Measurements from ENCODE around the gene DPH5. TPM values are rescaled to one million over a fixed set of nuclear protein-coding genes. Genes with fewer than 3 reads are reported as not detected.

DPH5 gene
- total and polyA plus RNA-seq, 10 of the 15 experiments (the other 5 are each of a cell fraction or from before 2014, with no cell fraction given), result 44.1 to 95.7 (median 66.4) TPM

- H3K4me3 ChIP-seq, result no peak overlapping the region
- in situ Hi-C loops (cut with MboI), result no loop called here
- no TSS peak for BruUV-seq (replicated peaks)
Measured at GRCh38 chr1:100989306-100990077, 36.1 kb downstream of the DPH5 start.

More at GRCh38 chr1:100989306-100990077, 36.1 kb downstream of the DPH5 start:
- intact Hi-C loops (cut with micrococcal nuclease; ENCODE audit: unreplicated experiment), result no loop called here
- ATAC-seq (no peak), DNase-seq (ENCODE audit: low read depth, low spot score) (no peak), FAIRE-seq (no peak)
- no peak overlapping the region for H3K27ac ChIP-seq (ENCODE audit: control insufficient read depth, insufficient read depth)
- H3K9me3 ChIP-seq (replicated peaks; ENCODE audit: control insufficient read depth, insufficient read depth, low read length), result no peaks in the 10 kb centered on the region
- no peak for TF ChIP-seq CREM (IDR thresholded peaks at IDR 0.05; ENCODE audit: low read depth)
- TF ChIP-seq ATF2 (IDR thresholded peaks at IDR 0.05; ENCODE audit: low read length), result no peak
- TF ChIP-seq WRNIP1 (IDR thresholded peaks at IDR 0.05; ENCODE audit: borderline replicate concordance, low read depth, low read length), result no peak
- no peak for TF ChIP-seq NFYB (IDR thresholded peaks at IDR 0.05; ENCODE audit: insufficient read depth, low read depth, low read length)
- no peak for TF ChIP-seq STAT3 (IDR thresholded peaks at IDR 0.05; ENCODE audit: low read depth, low read length)
- TF ChIP-seq HCFC1 (IDR thresholded peaks at IDR 0.05; ENCODE audit: low read length), result no peak
- no peak for TF ChIP-seq ZSCAN29 (IDR thresholded peaks at IDR 0.05)
- TF ChIP-seq NFYA (IDR thresholded peaks at IDR 0.05; ENCODE audit: borderline replicate concordance, low read depth, low read length), result no peak
- TF ChIP-seq, protein P1, sequence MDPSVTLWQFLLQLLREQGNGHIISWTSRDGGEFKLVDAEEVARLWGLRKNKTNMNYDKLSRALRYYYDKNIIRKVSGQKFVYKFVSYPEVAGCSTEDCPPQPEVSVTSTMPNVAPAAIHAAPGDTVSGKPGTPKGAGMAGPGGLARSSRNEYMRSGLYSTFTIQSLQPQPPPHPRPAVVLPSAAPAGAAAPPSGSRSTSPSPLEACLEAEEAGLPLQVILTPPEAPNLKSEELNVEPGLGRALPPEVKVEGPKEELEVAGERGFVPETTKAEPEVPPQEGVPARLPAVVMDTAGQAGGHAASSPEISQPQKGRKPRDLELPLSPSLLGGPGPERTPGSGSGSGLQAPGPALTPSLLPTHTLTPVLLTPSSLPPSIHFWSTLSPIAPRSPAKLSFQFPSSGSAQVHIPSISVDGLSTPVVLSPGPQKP (IDR thresholded peaks at IDR 0.05; ENCODE audit: low read depth, low read length), result no peak
- no peak for TF ChIP-seq ATF7 (IDR thresholded peaks at IDR 0.05; ENCODE audit: low read depth)
- TF ChIP-seq SPI1 (IDR thresholded peaks at IDR 0.05; ENCODE audit: borderline replicate concordance, insufficient read depth, low read depth, low read length), result no peak
- TF ChIP-seq POLR2AphosphoS5 (IDR thresholded peaks at IDR 0.05; ENCODE audit: low read length), result no peak
- no peak for TF ChIP-seq POLR2AphosphoS2 (IDR thresholded peaks at IDR 0.05; ENCODE audit: low read depth, low read length)
- H3K4me2 ChIP-seq (ENCODE audit: control insufficient read depth, insufficient read depth), result no peak overlapping the region
- H4K20me1 ChIP-seq (ENCODE audit: control insufficient read depth, insufficient read depth), result no peaks in the 10 kb centered on the region
- ChIA-PET POLR2A (interaction anchor here (0.7 kb wide), 1 partner anchor 650 kb away, joined by 3 read pairs; no protein-coding TSS in a partner anchor), RAD21 (ENCODE audit: unreplicated experiment) (interaction anchor here (1.7 to 2.3 kb wide), 2 partner anchors 246 to 249 kb away, joined by 4 to 6 read pairs; no protein-coding TSS in a partner anchor), SMC1A (ENCODE audit: uncharacterized antibody, unreplicated experiment) (interaction anchor here (1.2 to 2.3 kb wide), 4 partner anchors 10 to 299 kb away, joined by 3 to 8 read pairs (median 4); no protein-coding TSS in a partner anchor), CTCF (interaction anchor here (1.1 to 1.7 kb wide), 3 partner anchors 22 to 249 kb away, joined by 3 to 8 read pairs (median 4); no protein-coding TSS in a partner anchor)
- H3K27me3 ChIP-seq (replicated peaks in 1 of 2; ENCODE audit: control insufficient read depth in 2 of 2, insufficient read depth in 2 of 2, low read length in 1 of 2), result no peaks in the 10 kb centered on the region
- no peaks in the 10 kb centered on the region for H3K79me2 ChIP-seq (ENCODE audit: control insufficient read depth, insufficient read depth, low read length)
- H2AFZ ChIP-seq (ENCODE audit: control insufficient read depth, low read depth, low read length), result no peak overlapping the region
- no peak overlapping the region for H3K9ac ChIP-seq (ENCODE audit: control insufficient read depth, insufficient read depth, low read length)
- H3K36me3 ChIP-seq (ENCODE audit: control insufficient read depth in 2 of 2, insufficient read depth in 2 of 2, low read length in 1 of 2), result peaks cover 2 to 9% of the 10 kb centered on the region in 2 experiments; a peak in 3 of 4 replicates
- 92% methylated on average over 2 of the region's 2 CpGs for WGBS (ENCODE audit: insufficient coverage, insufficient replicate concordance, low lambda C conversion rate, missing lambda C conversion rate)
- no peaks in the 10 kb centered on the region for H3K4me1 ChIP-seq (ENCODE audit: control insufficient read depth, insufficient read depth, low read length)

Measured in GM12878 (cell line).